ENCODE results near the gene EHF. TPM values are rescaled to one million over a fixed set of nuclear protein-coding genes. Genes with fewer than 3 reads are reported as not detected.

Gene EHF
- total and polyA plus RNA-seq, 2 of the 8 experiments (the other 6 are each of a cell fraction or from before 2014, with no cell fraction given), result not detected

DNA sequence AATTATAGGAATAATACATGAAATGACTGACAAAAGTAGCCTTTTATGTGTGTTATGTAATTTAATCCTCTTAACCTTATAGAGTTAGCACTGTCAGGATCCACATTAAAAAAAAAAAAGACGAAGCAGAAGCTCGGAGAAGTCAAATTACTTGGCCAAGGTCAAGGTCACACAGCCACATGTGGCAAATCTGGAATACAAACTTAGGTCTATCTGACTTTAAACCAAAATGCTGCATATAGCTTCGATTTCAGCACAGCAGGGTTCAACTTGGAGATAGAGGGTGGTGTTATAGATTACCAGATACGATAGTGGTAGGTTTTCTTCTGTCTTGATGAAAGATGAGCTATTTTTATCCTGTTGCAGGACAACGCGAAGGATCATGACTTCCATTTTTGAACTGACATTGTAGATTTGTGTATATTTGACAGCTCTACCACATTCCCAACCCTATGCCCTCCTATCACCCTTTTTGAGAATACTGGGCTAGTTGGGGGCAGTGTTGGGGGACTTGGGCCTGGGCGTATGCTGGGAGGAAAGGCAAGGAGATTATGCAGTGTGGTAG, 11.6 kb upstream of the EHF start (continued):
- TF ChIP-seq, protein P1, sequence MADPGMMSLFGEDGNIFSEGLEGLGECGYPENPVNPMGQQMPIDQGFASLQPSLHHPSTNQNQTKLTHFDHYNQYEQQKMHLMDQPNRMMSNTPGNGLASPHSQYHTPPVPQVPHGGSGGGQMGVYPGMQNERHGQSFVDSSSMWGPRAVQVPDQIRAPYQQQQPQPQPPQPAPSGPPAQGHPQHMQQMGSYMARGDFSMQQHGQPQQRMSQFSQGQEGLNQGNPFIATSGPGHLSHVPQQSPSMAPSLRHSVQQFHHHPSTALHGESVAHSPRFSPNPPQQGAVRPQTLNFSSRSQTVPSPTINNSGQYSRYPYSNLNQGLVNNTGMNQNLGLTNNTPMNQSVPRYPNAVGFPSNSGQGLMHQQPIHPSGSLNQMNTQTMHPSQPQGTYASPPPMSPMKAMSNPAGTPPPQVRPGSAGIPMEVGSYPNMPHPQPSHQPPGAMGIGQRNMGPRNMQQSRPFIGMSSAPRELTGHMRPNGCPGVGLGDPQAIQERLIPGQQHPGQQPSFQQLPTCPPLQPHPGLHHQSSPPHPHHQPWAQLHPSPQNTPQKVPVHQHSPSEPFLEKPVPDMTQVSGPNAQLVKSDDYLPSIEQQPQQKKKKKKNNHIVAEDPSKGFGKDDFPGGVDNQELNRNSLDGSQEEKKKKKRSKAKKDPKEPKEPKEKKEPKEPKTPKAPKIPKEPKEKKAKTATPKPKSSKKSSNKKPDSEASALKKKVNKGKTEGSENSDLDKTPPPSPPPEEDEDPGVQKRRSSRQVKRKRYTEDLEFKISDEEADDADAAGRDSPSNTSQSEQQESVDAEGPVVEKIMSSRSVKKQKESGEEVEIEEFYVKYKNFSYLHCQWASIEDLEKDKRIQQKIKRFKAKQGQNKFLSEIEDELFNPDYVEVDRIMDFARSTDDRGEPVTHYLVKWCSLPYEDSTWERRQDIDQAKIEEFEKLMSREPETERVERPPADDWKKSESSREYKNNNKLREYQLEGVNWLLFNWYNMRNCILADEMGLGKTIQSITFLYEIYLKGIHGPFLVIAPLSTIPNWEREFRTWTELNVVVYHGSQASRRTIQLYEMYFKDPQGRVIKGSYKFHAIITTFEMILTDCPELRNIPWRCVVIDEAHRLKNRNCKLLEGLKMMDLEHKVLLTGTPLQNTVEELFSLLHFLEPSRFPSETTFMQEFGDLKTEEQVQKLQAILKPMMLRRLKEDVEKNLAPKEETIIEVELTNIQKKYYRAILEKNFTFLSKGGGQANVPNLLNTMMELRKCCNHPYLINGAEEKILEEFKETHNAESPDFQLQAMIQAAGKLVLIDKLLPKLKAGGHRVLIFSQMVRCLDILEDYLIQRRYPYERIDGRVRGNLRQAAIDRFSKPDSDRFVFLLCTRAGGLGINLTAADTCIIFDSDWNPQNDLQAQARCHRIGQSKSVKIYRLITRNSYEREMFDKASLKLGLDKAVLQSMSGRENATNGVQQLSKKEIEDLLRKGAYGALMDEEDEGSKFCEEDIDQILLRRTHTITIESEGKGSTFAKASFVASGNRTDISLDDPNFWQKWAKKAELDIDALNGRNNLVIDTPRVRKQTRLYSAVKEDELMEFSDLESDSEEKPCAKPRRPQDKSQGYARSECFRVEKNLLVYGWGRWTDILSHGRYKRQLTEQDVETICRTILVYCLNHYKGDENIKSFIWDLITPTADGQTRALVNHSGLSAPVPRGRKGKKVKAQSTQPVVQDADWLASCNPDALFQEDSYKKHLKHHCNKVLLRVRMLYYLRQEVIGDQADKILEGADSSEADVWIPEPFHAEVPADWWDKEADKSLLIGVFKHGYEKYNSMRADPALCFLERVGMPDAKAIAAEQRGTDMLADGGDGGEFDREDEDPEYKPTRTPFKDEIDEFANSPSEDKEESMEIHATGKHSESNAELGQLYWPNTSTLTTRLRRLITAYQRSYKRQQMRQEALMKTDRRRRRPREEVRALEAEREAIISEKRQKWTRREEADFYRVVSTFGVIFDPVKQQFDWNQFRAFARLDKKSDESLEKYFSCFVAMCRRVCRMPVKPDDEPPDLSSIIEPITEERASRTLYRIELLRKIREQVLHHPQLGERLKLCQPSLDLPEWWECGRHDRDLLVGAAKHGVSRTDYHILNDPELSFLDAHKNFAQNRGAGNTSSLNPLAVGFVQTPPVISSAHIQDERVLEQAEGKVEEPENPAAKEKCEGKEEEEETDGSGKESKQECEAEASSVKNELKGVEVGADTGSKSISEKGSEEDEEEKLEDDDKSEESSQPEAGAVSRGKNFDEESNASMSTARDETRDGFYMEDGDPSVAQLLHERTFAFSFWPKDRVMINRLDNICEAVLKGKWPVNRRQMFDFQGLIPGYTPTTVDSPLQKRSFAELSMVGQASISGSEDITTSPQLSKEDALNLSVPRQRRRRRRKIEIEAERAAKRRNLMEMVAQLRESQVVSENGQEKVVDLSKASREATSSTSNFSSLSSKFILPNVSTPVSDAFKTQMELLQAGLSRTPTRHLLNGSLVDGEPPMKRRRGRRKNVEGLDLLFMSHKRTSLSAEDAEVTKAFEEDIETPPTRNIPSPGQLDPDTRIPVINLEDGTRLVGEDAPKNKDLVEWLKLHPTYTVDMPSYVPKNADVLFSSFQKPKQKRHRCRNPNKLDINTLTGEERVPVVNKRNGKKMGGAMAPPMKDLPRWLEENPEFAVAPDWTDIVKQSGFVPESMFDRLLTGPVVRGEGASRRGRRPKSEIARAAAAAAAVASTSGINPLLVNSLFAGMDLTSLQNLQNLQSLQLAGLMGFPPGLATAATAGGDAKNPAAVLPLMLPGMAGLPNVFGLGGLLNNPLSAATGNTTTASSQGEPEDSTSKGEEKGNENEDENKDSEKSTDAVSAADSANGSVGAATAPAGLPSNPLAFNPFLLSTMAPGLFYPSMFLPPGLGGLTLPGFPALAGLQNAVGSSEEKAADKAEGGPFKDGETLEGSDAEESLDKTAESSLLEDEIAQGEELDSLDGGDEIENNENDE (IDR thresholded peaks at IDR 0.05; ENCODE audit: insufficient replicate concordance, low read length), result no peak
- TF ChIP-seq EP300 (IDR thresholded peaks at IDR 0.05; ENCODE audit: borderline replicate concordance in 1 of 2, low read depth in 2 of 2, low read length in 2 of 2), result no peak
- no peak for TF ChIP-seq KDM1A (IDR thresholded peaks at IDR 0.05; ENCODE audit: borderline replicate concordance, low read length)
- TF ChIP-seq GABPA (IDR thresholded peaks at IDR 0.05; ENCODE audit: borderline replicate concordance, insufficient read depth, low read length), result no peak
- TF ChIP-seq, protein P2, sequence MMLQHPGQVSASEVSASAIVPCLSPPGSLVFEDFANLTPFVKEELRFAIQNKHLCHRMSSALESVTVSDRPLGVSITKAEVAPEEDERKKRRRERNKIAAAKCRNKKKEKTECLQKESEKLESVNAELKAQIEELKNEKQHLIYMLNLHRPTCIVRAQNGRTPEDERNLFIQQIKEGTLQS (IDR thresholded peaks at IDR 0.05; ENCODE audit: insufficient read depth, low read depth, low read length), result no peak
- no peak for TF ChIP-seq TEAD4 (IDR thresholded peaks at IDR 0.05; ENCODE audit: low read depth, low read length)
- TF ChIP-seq TAF7 (optimal IDR thresholded peaks at IDR 0.05; ENCODE audit: borderline replicate concordance, low read depth, low read length), result no peak
- no peak for TF ChIP-seq HDAC2 (IDR thresholded peaks at IDR 0.05; ENCODE audit: borderline replicate concordance in 1 of 2, low read depth in 2 of 2, low read length in 2 of 2)
- no peak for TF ChIP-seq SRF (IDR thresholded peaks at IDR 0.05; ENCODE audit: low read depth, low read length)
- no peak for TF ChIP-seq JUN (IDR thresholded peaks at IDR 0.05; ENCODE audit: low read depth, low read length)
